GM21526 (cell line): ENCODE data around the gene C1QTNF9.
"Not testable (repeated sequence)": the region's sequence is repeated elsewhere in the genome, so short reads cannot be mapped to it uniquely, and the experiment has no call there.

Experiments used
- ATAC-seq: cut with Tn5 transposase; IDR thresholded peaks from one replicate; pipeline ENCODE4 v1.9.1; 2021; ENCODE audit warnings: moderate library complexity; ENCODE audit not compliant: unreplicated experiment, low FRiP score

The C1QTNF9 gene

DNA sequence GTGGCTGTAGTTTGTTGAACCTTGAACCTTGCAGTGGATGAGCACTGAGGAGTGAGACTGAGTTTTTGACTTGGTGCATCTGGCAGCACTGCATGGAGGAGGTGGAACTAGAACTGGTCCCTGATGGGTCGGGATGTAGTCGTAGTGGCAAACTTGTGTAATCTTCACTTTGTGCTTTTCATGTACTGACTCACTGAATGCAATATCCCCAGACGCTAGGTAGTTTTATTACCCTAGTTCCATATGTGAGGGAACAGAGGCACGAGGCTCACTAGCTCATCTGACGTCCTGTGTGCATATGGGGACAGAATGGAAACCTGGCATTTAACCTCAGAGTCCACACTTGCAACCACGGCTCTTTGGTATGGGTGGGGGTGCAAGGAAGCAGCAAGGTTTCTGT, 10.3 kb downstream of the C1QTNF9 start:
- ATAC-seq, result not testable (repeated sequence)

DNA sequence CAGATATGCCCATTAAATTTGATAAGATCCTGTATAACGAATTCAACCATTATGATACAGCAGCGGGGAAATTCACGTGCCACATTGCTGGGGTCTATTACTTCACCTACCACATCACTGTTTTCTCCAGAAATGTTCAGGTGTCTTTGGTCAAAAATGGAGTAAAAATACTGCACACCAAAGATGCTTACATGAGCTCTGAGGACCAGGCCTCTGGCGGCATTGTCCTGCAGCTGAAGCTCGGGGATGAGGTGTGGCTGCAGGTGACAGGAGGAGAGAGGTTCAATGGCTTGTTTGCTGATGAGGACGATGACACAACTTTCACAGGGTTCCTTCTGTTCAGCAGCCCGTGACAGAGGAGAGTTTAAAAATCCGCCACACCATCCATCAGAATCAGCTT, 12.0 kb downstream of the C1QTNF9 start:
- not testable (repeated sequence) for ATAC-seq

DNA sequence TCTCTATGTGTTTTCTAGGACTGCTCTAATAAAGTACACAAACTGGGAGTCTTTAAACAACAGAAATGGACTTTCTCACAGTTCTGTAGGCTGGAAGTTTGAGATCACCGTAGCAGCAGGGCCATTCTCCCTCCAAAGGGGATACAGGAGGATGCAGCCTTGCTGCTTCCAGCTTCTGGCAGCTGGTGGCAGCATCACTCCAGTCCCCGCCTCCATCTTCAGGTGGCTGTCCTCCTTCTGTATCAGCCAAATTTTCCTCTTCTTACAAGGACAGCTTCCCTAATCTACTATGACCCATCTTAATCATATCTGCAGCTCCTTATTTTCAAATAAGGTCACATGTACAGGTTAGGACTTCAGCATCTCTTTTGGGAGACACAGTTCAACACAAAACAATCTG, 13.1 kb downstream of the C1QTNF9 start:
- ATAC-seq, result not testable (repeated sequence)

DNA sequence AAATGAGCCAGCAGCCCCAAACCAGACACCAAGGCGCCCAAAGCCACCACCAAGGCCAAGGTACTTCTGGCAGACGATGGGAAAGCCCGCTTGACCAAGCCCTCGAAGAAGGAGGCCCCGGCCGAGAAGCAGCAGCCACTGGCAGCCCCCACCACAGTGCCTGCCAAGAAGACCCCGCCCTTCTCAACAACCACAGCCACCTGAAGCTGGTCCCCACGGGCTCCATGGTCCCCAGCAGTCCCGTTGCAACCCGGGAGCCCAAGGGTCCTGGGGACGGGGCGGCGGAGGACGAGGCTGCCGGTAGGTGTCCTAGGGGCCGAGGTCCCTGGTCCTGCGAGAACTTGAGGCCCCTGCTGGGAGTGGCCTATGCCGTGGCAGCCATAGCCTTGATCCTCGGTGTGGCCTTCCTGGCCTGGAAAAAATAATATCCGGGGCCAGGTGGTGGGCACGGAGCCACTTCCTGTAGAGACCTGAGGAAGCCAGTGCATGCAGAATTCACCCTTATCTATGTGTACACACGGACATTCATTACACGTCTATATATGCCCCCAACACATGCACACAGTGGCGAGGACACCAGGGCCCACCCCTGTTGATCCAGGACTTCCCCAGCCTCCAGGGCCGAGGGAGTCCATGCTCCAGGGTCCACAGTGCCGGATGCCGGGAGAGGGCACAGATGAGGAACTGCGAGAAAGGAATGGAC, 13.8 kb downstream of the C1QTNF9 start:
- no peak for ATAC-seq

DNA sequence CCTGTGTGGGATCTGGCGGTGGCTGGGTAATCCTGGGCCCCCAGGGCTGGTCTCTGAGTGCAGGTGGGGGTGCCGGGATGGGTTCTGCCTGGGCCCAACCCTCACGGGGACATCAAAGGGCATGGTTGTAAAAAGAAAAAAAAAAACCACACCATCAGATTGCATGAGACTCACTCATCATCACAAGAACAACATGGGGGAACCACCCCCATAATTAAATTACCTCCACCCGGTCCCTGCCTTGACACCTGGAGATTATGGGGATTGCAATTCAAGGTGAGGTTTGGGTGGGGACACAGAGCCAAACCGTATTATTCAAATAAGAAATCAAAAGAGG, 14.3 kb downstream of the C1QTNF9 start:
- no peak for ATAC-seq

DNA sequence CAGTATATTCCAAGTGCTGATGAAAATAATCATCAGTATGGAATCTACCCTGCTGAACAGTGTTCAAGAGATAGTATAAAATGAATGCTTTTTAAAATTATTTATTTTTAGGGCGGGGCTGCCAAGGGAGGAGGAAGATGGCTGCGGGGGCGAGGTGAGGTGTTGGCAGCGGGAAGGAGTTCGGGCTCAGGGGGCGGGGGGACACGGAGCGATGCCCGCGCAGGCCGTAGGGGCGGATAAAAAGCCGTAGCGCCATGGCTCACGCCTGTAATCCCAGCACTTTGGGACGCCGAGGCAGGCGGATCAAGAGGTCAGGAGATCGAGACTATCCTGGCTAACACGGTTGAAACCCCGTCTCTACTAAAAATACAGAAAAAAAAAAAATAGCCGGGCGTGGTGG, 18.2 kb downstream of the C1QTNF9 start:
- not testable (repeated sequence) for ATAC-seq

DNA sequence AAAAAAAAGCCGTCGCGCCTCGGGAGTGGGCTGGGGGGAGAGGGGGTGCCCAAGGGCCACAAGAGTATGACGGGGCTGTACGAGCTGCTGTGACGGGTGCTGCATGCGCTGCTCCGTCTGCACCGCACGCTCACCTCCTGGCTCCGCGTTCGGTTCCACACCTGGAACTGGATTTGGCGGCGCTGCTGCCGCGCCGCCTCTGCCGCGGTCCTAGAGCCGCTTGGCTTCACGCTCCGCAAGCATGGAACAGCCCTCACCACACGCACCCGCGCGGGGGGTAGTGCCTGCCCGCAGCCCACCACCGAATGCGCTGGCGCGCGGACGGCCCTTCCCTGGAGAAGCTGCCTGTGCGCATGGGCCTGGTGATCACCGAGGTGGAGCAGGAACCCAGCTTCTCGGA, 18.8 kb downstream of the C1QTNF9 start:
- ATAC-seq, result no peak

DNA sequence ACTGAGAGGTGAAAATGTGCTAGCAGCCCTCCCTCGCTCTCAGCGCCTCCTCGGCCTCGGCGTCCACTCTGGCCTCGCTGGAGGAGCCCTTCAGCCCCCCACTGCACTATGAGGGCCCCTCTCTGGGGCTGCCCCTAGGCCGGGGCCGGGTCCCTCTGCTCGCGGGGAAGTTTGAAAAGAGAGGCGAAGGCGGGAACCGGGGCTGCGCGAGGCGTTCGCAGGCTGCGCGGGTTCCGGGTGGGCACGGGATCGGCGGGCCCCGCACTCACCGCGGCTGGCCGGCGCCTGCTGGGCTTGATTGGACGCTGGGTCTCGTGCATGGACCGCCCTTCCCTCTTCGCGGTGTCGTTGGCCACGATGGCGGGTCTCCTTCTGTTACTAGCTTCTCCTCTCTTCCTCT, 29.3 kb downstream of the C1QTNF9 start:
- no peak for ATAC-seq

DNA sequence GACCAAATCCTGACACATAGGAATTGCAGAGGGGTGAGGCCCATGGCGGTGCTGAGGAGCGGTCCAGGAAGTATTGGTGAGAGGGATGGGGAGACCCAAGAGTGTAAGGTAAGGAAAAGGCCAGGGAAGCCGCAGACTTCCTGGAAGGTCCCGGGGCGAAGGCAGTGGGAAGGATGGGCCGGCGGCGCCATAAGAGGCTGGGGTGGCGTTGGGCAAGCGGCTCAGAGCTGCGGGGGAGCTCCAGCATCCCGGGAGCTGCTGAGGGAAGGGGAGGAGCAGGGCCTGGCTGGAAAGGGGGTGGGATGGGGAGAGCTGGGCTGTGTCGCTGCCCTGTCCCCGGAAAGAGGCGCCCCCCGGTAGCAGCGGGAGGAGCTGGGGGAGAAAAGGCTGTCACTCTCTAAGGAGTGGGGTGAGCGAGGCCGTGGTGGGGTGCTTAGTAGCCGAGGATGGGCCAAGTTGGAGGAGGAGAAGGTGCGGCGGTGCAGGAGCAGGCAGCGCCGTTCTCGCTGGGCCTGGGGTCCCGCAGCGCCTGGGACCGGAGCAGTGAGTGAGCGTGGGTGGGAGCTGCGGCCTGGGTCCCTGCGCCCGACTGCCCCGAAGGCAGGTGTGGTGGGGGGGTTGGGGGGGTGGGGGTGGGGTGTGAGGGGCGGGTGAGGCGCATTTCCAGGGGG, 30.7 kb downstream of the C1QTNF9 start:
- ATAC-seq, result no peak

DNA sequence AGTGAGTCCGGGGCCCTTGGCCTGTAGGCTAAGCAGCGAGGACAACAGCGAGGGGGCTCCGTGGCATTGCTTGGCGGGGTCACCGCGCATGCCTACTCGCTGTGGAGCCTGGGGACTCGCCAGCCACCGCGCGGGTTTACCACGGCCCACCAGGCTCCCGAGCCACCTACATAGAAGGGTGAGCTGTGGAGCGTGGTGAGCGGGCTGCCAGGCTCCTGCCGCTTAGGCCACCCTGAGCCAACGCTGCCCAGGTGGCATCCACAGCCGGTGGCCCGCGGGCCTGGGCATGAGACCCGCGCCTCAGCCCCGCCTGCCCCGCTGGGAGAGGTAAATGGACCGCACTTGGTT, 31.2 kb downstream of the C1QTNF9 start:
- no peak for ATAC-seq

DNA sequence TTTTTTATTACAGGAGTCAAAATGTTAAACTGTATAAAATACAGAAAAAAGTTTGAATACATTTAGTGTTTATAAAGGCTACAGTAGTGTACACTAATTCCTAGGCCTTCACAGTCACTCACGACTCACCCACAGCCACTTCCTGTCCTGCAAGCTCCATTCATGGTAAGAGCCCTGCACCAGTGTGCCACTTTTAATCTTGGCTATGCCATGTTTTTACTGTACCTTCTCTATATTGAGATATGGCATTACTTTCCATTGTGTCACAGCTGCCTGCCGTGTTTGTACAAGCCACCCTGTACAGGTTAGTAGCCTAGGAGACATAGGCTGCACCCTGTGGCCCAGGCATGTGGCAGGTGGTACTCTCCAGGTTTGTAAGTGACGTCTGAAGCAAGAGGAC, 32.1 kb downstream of the C1QTNF9 start:
- ATAC-seq, result no peak

DNA sequence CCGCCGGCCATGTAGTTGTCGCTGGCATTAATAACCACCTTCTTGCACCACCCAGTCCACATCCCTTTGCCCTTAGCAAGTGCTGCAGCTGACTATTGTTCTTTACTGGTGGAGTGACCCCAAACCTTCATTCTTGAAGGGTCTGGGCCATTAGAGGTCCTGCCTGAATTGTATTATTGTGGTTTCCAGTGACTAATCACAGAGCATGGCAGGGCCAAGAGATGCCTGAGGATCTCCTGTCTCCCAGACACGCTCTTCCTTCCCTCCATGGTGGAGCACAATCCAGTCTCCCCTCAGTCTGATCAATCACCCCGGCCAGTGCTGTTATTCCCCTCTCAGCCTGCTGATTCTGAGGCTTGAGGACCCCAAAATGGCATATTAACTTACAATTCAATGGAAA, 39.0 kb downstream of the C1QTNF9 start:
- ATAC-seq, result no peak

DNA sequence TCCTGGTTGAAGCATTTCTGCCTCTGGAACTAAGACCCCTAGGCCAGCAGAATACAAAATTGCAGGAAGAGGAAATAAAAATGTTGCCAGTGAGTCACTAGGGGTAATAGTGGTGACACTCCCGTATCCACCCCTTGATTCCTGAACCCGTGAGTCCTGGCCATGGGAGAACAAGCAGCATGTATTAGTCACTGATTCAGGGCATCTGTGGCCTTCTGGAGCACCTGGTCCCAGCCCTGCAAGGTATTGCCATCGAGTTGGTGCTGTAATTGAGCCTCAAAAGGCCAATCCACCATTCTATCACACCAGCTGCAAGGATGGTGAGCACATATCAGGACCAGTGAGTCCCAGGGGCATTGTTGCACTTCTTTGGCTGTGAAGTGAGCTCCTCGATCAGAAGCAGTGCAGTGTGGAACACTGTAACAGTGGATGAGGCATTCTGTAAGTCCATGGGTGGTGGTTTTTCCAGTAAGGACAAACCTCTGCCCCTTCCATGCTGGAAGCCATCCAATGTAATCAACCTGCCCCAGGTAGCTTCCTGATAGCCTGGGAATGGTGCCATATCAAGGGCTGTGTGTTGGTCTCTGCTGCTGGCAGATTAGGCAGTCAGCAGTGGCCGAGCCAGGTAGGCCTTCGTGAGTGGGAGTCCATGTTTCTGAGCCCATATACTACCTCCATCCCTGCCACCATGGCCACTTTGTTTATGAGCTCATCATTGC, 39.6 kb downstream of the C1QTNF9 start:
- no peak for ATAC-seq

DNA sequence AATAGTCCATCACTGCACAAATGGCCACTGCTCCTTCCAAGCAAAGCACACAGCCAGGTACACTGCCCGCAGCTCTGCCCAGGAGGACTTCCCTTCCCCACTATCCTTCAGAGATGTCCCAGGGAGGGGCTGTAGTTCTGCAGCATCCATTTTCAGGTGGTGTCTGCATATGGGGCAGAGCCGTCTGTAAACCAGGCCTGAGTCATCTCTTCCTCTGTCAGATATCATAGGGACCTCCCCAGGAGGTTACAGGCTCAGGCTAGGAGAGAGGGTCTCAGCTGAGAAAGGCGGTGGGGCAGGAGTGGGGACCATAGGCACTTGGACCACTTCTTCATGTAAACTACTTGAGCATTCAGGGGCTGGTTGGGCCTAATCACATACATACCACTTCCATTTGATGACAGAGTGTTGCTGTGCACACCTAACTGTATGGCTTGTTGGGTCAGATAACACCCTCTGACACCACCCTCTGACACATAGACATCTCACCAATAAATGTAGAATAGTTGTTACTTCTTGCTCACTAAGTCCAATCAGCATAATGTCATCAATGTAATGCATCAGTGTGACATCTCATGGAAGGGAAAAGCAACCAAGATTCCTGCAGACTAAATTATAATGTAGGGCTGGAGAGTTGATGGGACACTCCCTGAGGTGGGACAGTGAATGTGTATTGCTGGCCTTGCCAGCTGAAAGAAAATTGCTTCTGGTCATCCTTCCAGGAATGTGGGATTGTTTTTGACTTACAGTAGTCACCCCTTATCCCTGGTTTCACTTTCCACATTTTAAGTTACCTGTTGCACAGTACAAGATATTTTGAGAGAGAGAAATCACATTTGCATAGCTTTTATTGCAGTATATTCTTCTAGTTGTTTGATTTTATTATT, 40.6 kb downstream of the C1QTNF9 start:
- not testable (repeated sequence) for ATAC-seq

DNA sequence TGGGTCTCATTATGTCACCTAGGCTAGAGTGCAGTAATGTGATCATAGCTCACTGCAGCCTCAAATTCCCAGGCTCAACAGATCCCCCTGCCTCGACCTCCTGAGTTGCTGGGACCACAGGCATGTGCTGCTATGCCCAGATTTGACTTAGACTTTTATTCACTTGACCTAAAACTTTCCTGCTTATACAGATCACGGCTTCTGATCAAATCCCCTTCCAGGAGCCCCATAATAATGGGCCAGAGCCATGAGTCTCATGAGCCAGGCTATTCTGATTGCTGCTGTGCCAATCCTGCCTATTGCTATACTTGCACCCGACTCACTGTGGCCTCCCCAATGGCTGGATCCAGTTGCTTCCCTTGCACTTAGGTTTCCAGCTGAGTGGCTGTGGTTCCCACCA, 42.0 kb downstream of the C1QTNF9 start:
- ATAC-seq, result no peak

DNA sequence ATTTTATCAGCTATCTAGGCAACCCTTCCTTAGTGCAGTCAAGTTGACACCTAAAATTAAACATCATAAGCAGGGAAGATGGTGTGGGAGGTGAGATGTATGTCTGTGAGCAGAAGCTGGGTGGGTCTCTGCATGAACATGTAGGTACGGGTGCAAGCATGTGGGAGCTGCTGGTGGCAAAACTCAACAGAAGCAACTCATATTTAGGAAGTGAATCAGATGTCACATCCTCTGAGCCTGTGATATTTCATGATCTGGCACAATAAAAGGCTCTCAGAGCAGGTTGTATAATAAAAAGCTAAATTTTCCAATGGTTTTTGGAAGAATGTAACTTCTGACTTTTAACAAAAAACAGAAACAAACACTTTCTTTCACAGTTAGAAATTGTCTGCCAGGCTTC, 44.4 kb downstream of the C1QTNF9 start:
- no peak for ATAC-seq

DNA sequence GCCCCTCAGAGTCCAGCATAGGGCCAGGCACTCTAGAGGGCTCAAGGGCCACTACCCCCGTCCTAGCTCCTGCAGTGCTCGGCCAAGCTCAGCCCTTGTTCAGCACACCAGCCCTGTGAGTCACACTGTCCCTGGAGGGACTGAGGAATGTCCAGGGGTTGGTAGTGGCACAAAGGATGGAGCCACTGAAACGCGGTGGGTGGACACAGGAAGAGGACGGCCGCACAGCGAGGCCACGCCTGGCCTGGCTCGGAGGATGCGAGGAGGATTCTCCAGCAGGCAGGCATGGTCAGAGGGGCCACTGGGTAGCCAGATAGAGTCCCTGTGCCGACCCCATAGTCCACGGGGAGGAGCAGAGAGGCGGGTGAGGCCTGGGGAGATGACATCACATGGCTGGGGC, 45.7 kb downstream of the C1QTNF9 start:
- no peak for ATAC-seq

DNA sequence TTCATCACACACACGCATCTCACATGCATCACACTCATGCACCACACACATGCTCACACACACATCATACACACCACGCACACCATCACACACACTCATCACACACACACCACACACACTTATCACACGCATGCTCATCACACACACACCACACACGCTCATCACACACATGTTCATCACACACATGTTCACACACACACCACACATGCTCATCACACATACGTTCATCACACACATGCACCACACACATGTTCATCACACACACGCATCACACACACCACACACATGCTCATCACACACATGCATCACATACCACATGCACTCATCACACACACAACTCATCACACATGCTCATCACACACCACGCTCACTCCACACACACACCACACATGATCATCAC, 46.9 kb downstream of the C1QTNF9 start:
- ATAC-seq, result no peak

DNA sequence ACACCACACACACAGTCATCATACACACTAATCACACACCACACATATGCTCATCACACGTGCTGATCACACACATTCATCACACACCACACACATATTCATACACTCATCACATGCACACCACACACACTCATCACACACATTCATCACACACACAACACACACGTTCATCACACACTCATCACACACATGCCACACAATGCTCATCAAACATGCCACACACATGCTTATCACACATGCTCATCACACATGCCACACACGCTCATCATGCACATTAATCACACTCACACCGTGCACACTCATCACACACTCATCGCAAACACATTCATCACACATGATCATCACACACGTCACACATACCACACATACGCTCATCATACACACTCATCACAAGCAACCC, 47.5 kb downstream of the C1QTNF9 start:
- no peak for ATAC-seq

DNA sequence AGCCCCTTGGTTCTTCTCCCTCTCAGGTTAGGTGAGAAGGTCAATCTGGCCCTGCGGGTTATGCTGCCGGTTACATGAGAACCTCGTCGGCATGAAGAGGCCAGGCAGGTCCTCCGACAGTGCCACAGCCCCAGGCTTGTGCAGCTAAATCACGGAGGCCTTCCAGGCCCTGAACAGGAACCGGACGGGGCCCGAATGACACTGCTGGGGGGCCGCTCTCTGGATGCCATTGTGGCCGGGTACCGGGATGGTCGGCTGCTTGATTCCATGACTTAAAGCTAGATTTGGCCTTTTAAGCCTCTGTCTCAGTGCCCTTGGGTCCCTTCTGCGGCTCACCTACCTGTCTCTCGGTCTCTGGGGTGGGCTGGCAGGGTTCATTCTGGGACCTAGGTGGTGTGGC, 48.4 kb downstream of the C1QTNF9 start:
- ATAC-seq, result no peak

DNA sequence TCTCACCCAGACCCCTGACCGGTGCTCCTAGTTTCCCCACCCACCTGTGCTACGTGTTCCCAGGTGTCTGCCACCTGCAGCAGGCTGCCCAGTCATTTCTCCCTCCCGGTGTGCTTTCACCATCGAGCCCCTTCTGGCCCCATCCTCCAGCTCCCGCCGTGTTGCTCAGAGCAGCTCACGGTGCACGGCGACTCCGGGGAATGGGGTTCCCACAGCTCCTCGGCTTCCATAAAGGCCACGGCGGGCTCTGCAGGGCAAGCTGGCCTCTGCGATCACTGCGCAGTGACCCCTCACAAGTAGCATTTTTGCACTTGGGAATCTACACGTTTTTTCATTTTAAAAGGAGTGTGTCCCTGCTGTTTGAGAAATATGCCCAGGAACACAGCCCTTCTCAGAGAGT, 49.5 kb downstream of the C1QTNF9 start:
- not testable (repeated sequence) for ATAC-seq
